Activated CD4-positive, alpha-beta T cell treated with anti-CD3 and anti-CD28 coated beads, Interleukin-2, amount 50 U/mL, for 24 hours (primary cell): ENCODE measurements around the gene TRIO.
"Not testable (repeated sequence)": the region's sequence is repeated elsewhere in the genome, so short reads cannot be mapped to it uniquely, and the experiment has no call there.

Experiments used
- DNase-seq, 2 donors: peaks; one replicate each; pipeline ENCODE4 v3.0.0-alpha.2; 2020; ENCODE audit warnings: low read depth in 1 of 2, low spot score in 1 of 2

TRIO gene

GRCh38 chr5:14379739-14380497 is 236.8 kb downstream of the TRIO start:
- DNase-seq, result no peak

DNA sequence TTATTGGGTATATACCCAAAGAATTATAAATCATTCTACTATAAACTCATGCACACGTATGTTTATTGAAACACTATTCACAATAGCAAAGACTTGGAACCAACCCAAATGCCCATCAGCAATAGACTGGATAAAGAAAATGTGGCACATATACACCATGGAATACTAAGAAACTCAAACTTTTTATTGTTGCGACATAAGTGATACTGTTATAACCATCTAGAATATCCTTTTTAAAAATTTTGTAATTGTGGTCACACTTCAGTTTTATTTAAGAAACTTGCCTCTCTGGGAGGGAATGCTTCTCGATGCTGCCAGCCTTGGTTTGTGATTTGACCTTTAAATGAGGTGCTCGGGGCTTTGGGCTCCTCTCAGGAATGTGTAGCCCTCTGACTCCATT is 237.6 kb downstream of the TRIO start:
- no peak for DNase-seq

- DNase-seq, result no peak
Measured at GRCh38 chr5:14382640-14383039, 239.5 kb downstream of the TRIO start.

- DNase-seq, result no peak
Measured at GRCh38 chr5:14383923-14384322, 240.8 kb downstream of the TRIO start.

DNA sequence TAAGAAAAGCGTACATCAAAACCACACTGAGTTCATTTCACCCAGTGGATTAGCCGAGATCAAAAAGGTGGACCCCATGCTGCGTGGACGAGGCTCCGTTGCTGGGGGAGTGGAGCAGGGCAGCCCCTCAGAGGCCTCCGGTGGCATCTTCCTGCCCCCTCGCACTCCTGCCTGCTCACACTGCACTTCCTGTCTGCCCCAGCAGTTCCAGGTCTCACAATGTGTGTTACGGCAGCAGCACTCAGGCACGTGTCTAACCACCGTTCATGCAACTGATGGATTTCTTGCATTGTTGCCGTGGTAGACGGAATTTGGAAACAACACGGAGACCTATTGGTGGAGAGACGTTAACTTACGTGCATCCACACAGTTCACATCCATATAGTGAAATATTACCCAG is 241.9 kb downstream of the TRIO start:
- DNase-seq, result no peak

DNA sequence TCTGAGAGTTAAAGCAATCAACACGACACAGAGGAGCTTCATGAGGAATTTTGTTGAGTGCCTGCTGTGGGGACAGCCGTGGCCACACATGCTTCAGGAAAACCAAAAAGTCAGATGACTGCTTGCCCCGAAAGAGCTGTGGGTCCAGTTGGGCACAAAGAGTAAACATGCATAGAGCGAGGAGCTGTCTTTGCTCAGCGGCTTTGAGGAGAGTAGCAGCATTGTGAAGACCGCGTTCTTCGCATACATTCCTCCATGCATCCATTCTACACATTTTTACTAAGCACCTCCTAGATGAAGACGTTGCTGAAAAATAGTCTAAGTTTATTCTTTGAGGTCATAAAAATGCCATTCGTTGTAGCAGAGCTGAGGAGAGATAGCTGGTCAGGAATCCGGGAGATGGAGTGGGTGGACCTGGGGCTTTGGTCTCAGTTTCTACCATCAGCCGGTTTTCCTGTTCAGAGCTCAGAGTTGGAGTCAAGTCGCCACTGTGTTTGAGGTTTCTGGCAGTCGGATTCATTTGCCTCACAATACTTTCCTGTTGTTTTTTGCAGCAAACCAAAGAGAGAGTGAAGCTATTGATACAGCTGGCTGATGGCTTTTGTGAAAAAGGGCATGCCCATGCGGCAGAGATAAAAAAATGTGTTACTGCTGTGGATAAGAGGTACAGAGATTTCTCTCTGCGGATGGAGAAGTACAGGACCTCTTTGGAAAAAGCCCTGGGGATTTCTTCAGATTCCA is 243.9 kb downstream of the TRIO start:
- DNase-seq, result no peak

DNA sequence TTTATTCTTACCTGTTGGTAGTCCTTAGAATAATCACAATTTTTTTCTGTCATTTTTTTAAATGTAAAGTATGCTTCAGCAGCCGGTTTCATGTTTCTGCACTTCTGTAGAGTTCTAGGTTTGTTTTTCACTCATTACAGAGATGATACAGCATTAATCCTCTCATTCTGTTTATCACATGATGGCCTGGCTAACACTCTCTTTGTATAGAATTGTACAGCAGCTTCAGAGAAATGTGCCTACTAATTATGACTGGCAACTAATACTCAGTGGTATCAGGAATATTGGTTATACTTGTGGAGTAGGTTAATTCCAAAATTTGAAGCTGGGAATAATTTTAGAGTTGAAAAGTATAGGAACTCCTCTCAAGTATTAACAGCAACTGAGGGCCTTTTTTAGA is 245.6 kb downstream of the TRIO start:
- DNase-seq, result no peak

DNA sequence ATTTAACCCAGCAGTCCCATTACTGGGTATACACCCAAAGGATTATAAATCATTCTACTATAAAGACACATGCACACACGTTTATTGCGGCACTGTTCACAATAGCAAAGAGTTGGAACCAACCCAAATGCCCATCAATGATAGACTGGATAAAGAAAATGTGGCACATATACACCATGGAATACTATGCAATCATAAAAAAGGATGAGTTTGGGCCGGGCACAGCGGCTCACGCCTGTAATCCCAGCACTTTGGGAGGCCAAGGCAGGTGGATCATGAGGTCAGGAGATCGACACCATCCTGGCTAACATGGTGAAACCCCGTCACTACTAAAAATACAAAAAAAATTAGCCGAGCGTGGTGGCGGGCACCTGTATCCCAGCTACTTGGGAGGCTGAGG is 249.4 kb downstream of the TRIO start:
- not testable (repeated sequence) for DNase-seq

- no peak for DNase-seq
Measured at GRCh38 chr5:14394365-14394764, 251.2 kb downstream of the TRIO start.

DNA sequence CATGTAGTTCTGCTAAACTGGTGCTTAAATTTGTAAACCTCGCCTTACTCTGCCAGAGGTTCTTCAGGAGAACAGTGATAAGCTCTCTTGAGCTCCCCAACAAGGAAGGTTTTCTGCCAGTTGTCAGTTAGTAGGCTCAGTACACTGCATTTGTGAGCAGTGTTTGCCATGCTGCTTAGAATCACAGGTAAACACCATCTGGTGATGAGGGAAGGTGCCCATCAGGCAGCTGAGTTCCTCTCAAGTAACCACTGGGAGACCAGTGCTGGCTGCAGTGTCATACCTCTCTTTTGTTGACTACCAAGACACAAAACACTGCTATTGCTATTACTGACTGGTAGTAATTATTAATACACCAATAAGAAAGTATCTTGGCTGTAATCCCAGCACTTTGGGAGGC is 252.3 kb downstream of the TRIO start:
- no peak for DNase-seq

- DNase-seq, result no peak
Measured at GRCh38 chr5:14396066-14396465, 252.9 kb downstream of the TRIO start.

GRCh38 chr5:14396737-14397136 is 253.6 kb downstream of the TRIO start:
- DNase-seq, result no peak

DNA sequence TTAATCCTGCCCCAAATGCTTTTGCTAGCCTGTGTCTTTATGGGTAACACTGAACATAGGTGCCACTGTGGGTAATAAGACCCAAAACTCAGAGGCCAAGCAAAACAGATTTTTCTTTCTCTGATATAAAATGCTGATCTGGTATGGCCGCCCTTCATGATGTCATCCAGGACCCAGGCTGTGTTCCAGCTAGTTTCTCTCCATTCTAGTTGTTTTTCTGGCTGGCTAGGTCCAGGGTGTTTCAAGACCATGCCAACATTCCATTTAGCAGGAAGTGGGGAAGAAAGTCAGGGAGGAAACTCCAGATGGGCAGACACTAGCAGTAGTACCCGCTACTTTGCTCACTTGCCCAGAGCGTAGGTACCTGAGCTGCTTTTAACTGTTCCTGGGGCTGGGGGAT is 254.6 kb downstream of the TRIO start:
- DNase-seq, result no peak

- no peak for DNase-seq
Measured at GRCh38 chr5:14399054-14399692, 256.0 kb downstream of the TRIO start.

GRCh38 chr5:14400085-14400484 is 256.9 kb downstream of the TRIO start:
- DNase-seq, result no peak

GRCh38 chr5:14400611-14401010 is 257.5 kb downstream of the TRIO start:
- no peak for DNase-seq

DNA sequence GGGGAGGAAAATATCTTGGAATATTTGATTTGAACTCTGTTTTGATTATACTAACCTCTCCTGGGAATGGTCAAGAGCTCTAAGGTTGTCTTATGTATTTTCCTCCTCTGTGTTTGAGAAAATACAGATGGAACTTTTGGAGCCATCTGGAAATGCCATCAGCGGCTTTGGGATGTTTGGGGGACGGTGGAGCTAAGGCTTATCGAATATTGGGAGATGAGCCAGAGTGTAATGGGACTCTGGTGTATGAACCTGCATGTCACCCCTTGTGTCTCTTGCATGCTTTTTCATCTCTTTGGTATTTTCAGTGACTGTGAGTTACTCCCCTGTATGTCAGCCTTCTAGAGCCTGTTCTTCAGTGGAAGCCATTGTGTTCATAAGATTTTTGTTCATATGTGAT is 258.5 kb downstream of the TRIO start:
- no peak for DNase-seq

DNA sequence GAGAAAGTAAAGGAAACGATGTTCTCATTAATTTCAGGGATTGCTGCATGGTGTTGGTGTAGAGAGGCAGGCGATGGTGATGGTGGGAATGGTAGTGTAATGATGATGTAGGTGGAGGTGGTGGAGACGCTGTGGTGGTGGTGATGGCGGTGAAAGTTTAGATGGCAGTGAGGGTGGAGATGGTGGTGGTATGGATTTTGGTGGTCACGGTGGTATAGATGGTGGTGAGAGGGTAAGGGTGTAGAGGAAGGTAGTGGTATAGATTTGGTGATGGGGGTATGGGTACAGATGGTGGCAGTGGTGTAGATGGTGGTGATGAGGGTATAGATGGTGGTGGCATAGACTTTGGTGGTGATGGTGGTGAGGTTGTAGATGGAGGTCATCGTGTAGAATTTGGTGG is 259.3 kb downstream of the TRIO start:
- DNase-seq, result no peak

- DNase-seq, result no peak
Measured at GRCh38 chr5:14404780-14405179, 261.6 kb downstream of the TRIO start.

DNA sequence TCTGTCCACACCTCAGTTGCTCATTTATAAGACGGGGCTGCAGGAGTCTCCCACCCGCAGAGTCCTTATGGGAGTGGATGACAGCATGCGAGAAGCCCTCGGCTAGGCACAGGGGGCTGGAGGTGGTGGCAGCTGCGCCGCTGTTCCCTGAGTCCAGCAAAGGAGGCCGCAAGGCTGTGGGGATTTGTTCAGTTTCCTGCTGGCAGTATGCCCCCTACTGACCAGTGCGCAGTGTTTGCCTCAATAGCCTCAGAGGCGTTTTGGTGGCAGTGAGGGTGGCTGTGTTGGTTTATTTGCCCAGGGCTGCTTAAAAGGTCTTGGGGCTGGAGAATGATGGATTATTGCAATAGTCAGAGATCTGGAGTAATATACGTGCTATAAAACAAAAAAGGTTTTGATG is 262.1 kb downstream of the TRIO start:
- no peak for DNase-seq

DNA sequence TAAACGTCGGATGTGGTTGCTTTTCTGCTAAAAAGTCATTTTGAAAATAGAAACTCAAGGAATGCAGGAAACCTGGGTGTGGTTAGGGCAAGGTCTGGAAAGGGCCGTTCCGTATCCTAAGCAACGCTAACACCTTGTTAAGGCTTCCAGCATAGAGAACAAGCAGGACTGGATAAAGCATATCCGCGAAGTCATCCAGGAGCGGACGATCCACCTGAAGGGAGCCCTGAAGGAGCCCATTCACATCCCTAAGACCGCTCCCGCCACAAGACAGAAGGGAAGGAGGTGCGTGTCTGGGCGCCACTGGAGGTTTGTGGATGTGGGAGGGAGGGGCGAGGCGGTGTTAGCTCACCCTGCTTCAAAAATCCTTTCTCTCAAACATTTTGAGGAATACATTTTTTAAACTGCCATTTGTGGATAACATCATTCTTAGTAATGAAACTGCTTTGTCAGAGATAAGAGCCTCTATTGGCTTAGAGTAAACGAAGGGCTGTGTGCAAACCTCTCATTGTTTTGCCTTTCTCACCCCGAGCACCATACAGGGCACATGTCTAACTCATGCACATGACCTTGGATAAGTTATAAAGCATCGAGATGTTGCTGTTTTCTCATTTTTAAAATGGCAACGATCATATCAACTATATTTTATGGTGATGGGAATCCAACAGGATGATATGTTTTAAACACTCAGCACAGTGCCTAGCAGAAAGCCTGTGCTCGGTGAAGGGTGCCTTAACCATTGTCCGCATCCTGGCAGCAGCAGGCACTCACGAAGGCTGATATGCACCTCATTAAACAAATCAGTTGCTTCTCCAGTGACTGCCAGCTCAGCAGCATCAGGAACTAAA is 262.8 kb downstream of the TRIO start:
- no peak for DNase-seq

- DNase-seq, result no peak
Measured at GRCh38 chr5:14406554-14406849, 263.4 kb downstream of the TRIO start.
